ENCODE results near the gene TRIM45.

GRCh38 chr1:117084231-117084630, 37.3 kb downstream of the TRIM45 start:
- TF ChIP-seq ELF4 (IDR thresholded peaks at IDR 0.05): no peak
- no peak for TF ChIP-seq ZNF384 (IDR thresholded peaks at IDR 0.05)

Data from HEK293T (cell line).